Measurements from ENCODE around the gene PLS1. TPM values are rescaled to one million over a fixed set of nuclear protein-coding genes. Genes with fewer than 3 reads are reported as not detected.

Gene PLS1
- total and polyA plus RNA-seq, 2 of the 8 experiments (the other 6 are each of a cell fraction or from before 2014, with no cell fraction given): 18.7 to 44.7 TPM

DNA sequence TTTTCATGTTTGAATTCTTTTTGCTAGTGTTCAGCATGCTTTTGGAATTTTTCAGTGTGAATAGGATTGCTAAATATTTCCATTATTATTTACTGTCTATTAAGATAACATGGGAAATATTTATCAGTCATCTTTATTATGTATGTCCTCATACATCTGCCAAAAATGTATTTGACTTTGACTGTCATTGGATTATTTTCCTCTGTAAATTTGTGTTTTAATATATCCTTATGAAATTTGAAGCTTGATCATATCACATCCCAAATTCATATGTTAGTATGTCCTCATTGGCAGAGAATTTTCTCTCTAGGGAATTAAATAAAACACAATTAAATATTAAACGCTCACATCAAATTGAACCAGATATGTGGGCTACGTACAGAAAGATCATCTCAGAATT lies 95.3 kb downstream of the PLS1 start:
- Histone ChIP-seq H3K79me2 (ENCODE audit: control insufficient read depth in 1 of 2, insufficient read depth in 2 of 2, low read length in 2 of 2) (no peaks in the 10 kb centered on the region), H3K79me1 (ENCODE audit: low read depth, low read length) (no peaks in the 10 kb centered on the region), H3K4me1 (replicated peaks in 1 of 4; ENCODE audit: control insufficient read depth in 3 of 4, insufficient read depth in 4 of 4, low read length in 3 of 4) (no peaks in the 10 kb centered on the region), H3K27ac (ENCODE audit: low read depth, low read length) (no peak overlapping the region), H2BK12ac (ENCODE audit: low read depth, low read length) (no peak overlapping the region), H2BK15ac (ENCODE audit: low read length) (no peak overlapping the region), H4K5ac (ENCODE audit: insufficient read length, low read depth, low read length) (no peak overlapping the region), H4K91ac (replicated peaks; ENCODE audit: insufficient read length, low read length) (no peak overlapping the region), H3K14ac (ENCODE audit: insufficient read length) (no peak overlapping the region), H2BK5ac (ENCODE audit: low read depth, low read length) (no peak overlapping the region), H3K23me2 (ENCODE audit: low read depth, low read length) (no peaks in the 10 kb centered on the region), H2AFZ (ENCODE audit: low read length) (no peak overlapping the region), H3K27me3 (replicated peaks in 1 of 4; ENCODE audit: control insufficient read depth in 3 of 4, extremely low read depth in 1 of 4, insufficient read depth in 3 of 4, low read length in 3 of 4) (no peaks in the 10 kb centered on the region), H4K20me1 (replicated peaks in 1 of 2; ENCODE audit: control insufficient read depth in 1 of 2, insufficient read depth in 2 of 2, low read length in 2 of 2) (no peaks in the 10 kb centered on the region), H2BK20ac (ENCODE audit: low read length) (no peak overlapping the region), H3K4me3 (ENCODE audit: extremely low read depth in 1 of 4, insufficient read depth in 2 of 4, low read depth in 3 of 4, low read length in 4 of 4) (no peak overlapping the region), H2AK5ac (ENCODE audit: low read depth, low read length) (no peak overlapping the region), H3K4me2 (ENCODE audit: insufficient read depth in 1 of 2, low read depth in 2 of 2, low read length in 2 of 2) (no peak overlapping the region), H4K8ac (ENCODE audit: extremely low read depth, insufficient read depth, low read length) (no peak overlapping the region), H3K9me3 (ENCODE audit: insufficient read depth in 2 of 2, low read depth in 1 of 2, low read length in 1 of 2) (no peaks in the 10 kb centered on the region), H3K23ac (ENCODE audit: insufficient read length) (no peak overlapping the region), H3K18ac (ENCODE audit: extremely low read depth, low read length) (no peak overlapping the region), H3K56ac (replicated peaks; ENCODE audit: insufficient read length, low read depth, low read length) (no peak overlapping the region), H2BK120ac (replicated peaks; ENCODE audit: low read depth, low read length) (no peak overlapping the region), H3K4ac (replicated peaks; ENCODE audit: insufficient read length, low read depth, low read length) (no peak overlapping the region), H3K9ac (replicated peaks in 1 of 4; ENCODE audit: extremely low read depth in 1 of 4, low read depth in 3 of 4, low read length in 3 of 4) (no peak overlapping the region), H3K36me3 (ENCODE audit: control insufficient read depth in 2 of 4, insufficient read depth in 4 of 4, low read length in 3 of 4) (no peaks in the 10 kb centered on the region; a peak in 1 of 8 replicates)
- FAIRE-seq: no peak
- WGBS, 2 experiments (ENCODE audit: extremely low coverage in 1 of 2, insufficient coverage in 1 of 2, insufficient read length in 1 of 2, insufficient replicate concordance in 2 of 2, low coverage in 1 of 2, low lambda C conversion rate in 2 of 2, missing lambda C conversion rate in 1 of 2): 87% methylated on average over 2 of the region's 2 CpGs; no CpG with 5 or more reads in 1 of the 2 experiments
- CTCF ChIA-PET (ENCODE audit: partially characterized antibody): no interaction called here
- DNase-seq (ENCODE audit: low read depth in 1 of 2, low spot score in 2 of 2): no peak
- POLR2A ChIA-PET (ENCODE audit: partially characterized antibody): no interaction called here
- no peak for TF ChIP-seq MAFK (IDR thresholded peaks at IDR 0.05; ENCODE audit: low read depth, low read length)
- no peak for TF ChIP-seq RFX5 (IDR thresholded peaks at IDR 0.05; ENCODE audit: borderline replicate concordance, low read depth, low read length)
- no peak for TF ChIP-seq SP1 (IDR thresholded peaks at IDR 0.05; ENCODE audit: low read depth, low read length)
- no peak for TF ChIP-seq JUND (IDR thresholded peaks at IDR 0.05; ENCODE audit: low read length)
- TF ChIP-seq, protein P1, sequence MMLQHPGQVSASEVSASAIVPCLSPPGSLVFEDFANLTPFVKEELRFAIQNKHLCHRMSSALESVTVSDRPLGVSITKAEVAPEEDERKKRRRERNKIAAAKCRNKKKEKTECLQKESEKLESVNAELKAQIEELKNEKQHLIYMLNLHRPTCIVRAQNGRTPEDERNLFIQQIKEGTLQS (IDR thresholded peaks at IDR 0.05; ENCODE audit: insufficient read depth, low read depth, low read length): no peak
- no peak for TF ChIP-seq CBX8 (IDR thresholded peaks at IDR 0.05; ENCODE audit: borderline replicate concordance, low read depth, low read length)
- TF ChIP-seq KDM5A (IDR thresholded peaks at IDR 0.05; ENCODE audit: low read length): no peak
- TF ChIP-seq SIN3A (conservative IDR thresholded peaks at IDR 0.05 in 1 of 2, IDR thresholded peaks at IDR 0.05 in 1 of 2; ENCODE audit: low read depth in 1 of 2, low read length in 2 of 2): no peak
- TF ChIP-seq RAD21 (IDR thresholded peaks at IDR 0.05 in 1 of 2, conservative IDR thresholded peaks at IDR 0.05 in 1 of 2; ENCODE audit: low read depth in 2 of 2, low read length in 2 of 2): no peak
- TF ChIP-seq TEAD4 (IDR thresholded peaks at IDR 0.05; ENCODE audit: low read depth, low read length): no peak
- TF ChIP-seq RNF2 (IDR thresholded peaks at IDR 0.05; ENCODE audit: borderline replicate concordance, low read depth, low read length, missing control alignments, poor library complexity, severe bottlenecking): no peak
- no peak for TF ChIP-seq BCL11A (IDR thresholded peaks at IDR 0.05; ENCODE audit: low read depth in 2 of 2, low read length in 2 of 2)
- no peak for TF ChIP-seq BACH1 (IDR thresholded peaks at IDR 0.05; ENCODE audit: low read length)
